ENCODE results near the gene TMEM144.

GRCh38 chr4:158162631-158163030, 47.7 kb upstream of the TMEM144 start:
- TF ChIP-seq CTCF (IDR thresholded peaks at IDR 0.05) (no peak), POLR2A (IDR thresholded peaks at IDR 0.05) (no peak)
